BJ (cell line): ENCODE measurements around the gene CADM2. TPM values are rescaled to one million over a fixed set of nuclear protein-coding genes. Genes with fewer than 3 reads are reported as not detected.

Source experiments
- CTCF ChIA-PET: fragments of 350-600 bp; formaldehyde crosslinking; extraction: SDS; loops from one replicate; lab custom pipeline; 2021; ENCODE audit warnings: antibody characterized with exemption, inconsistent platforms; lab: Yijun Ruan, JAX
- POLR2A ChIA-PET: fragments of 300-600 bp; sonication (Branson Sonifier 250); formaldehyde crosslinking; extraction: SDS; loops from one replicate; lab custom pipeline; 2021; ENCODE audit warnings: antibody characterized with exemption; lab: Charles Lee
- DNase-seq: peaks from one replicate; pipeline ENCODE4 v3.0.0-alpha.2; 2011; ENCODE audit warnings: low read depth
- H3K27me3 ChIP-seq: 2 replicates; pipeline ENCODE4 v1.6.0; 2011; ENCODE audit warnings: low read length; ENCODE audit not compliant: control insufficient read depth, insufficient read depth
- H3K36me3 ChIP-seq: 2 replicates; pipeline ENCODE4 v1.5.1; 2011; ENCODE audit warnings: low read length; ENCODE audit not compliant: control insufficient read depth, insufficient read depth
- H3K4me3 ChIP-seq: 2 replicates; pipeline ENCODE4 v1.5.1; 2011; ENCODE audit warnings: low read depth, mild to moderate bottlenecking, control low read depth, low read length
- CTCF ChIP-seq: IDR thresholded peaks from 2 replicates; pipeline ENCODE4 v1.5.1; 2011; ENCODE audit warnings: low read depth, mild to moderate bottlenecking, control low read depth, inconsistent platforms, low read length, moderate library complexity; ENCODE audit not compliant: insufficient read depth
- polyA plus RNA-seq: library from polyadenylated mRNA; depleted of rRNA; stranded (reverse); fragments of >200 nt; gene quantifications from 2 replicates; pipeline ENCODE4 v1.2.3, GENCODE V29; 2011

CADM2 gene
- polyA plus RNA-seq, 1 experiment, result not detected

GRCh38 chr3:85672761-85673160 lies 714.0 kb downstream of the CADM2 start:
- CTCF ChIA-PET, result interaction anchor here (0.7 kb wide), 1 partner anchor 24 kb away, joined by 3 read pairs; no protein-coding TSS in a partner anchor
- POLR2A ChIA-PET, result no interaction called here
- no peak for DNase-seq
- H3K27me3 ChIP-seq, result no peaks in the 10 kb centered on the region
- no peak for TF ChIP-seq CTCF
- H3K36me3 ChIP-seq, result no peaks in the 10 kb centered on the region
- no peak overlapping the region for H3K4me3 ChIP-seq

- TF ChIP-seq CTCF, result no peak
- POLR2A ChIA-PET, result no interaction called here
- no peak for DNase-seq
- Histone ChIP-seq H3K4me3 (no peak overlapping the region), H3K36me3 (no peaks in the 10 kb centered on the region), H3K27me3 (no peaks in the 10 kb centered on the region)
- CTCF ChIA-PET, result no interaction called here
Measured at GRCh38 chr3:85678713-85679112, 719.9 kb downstream of the CADM2 start.

GRCh38 chr3:85681906-85682305 lies 723.1 kb downstream of the CADM2 start:
- no peak for DNase-seq
- CTCF ChIA-PET, result no interaction called here
- H3K36me3 ChIP-seq, result no peaks in the 10 kb centered on the region
- H3K27me3 ChIP-seq, result no peaks in the 10 kb centered on the region
- no peak for TF ChIP-seq CTCF
- H3K4me3 ChIP-seq, result no peak overlapping the region
- POLR2A ChIA-PET, result no interaction called here

GRCh38 chr3:85691196-85691595 lies 732.4 kb downstream of the CADM2 start:
- H3K36me3 ChIP-seq, result no peaks in the 10 kb centered on the region
- no peak overlapping the region for H3K4me3 ChIP-seq
- H3K27me3 ChIP-seq, result no peaks in the 10 kb centered on the region
- no peak for TF ChIP-seq CTCF
- ChIA-PET CTCF (no interaction called here), POLR2A (no interaction called here)
- no peak for DNase-seq

GRCh38 chr3:85697156-85697555 lies 738.4 kb downstream of the CADM2 start:
- Histone ChIP-seq H3K27me3 (no peaks in the 10 kb centered on the region), H3K4me3 (no peak overlapping the region), H3K36me3 (no peaks in the 10 kb centered on the region)
- POLR2A ChIA-PET, result no interaction called here
- no peak for TF ChIP-seq CTCF
- no peak for DNase-seq
- CTCF ChIA-PET, result interaction anchor here (0.6 kb wide), 1 partner anchor 131 kb away, joined by 3 read pairs; no protein-coding TSS in a partner anchor
